ENCODE data around the gene WSB1.
"Not testable (repeated sequence)": the region's sequence is repeated elsewhere in the genome, so short reads cannot be mapped to it uniquely, and the experiment has no call there.

WSB1 gene

GRCh38 chr17:27293898-27294688 lies at the start of gene WSB1:
TSS of gene WSB1 (plus strand) at chr17:27294114. CDS start at chr17:27294396, 282 bp downstream.
- intact Hi-C loops (cut with DNase I): loop anchor here (5.0 to 10.0 kb wide), 2 partner anchors 49 to 53 kb away; no protein-coding TSS in a partner anchor
- DNase-seq: peak; percentile 89 to 98 (median 96)

- peak in 22 of 42 donors; percentile 17 to 63 (median 40) for DNase-seq
These were observed 49.3 kb upstream of the WSB1 start for GRCh38 chr17:27244491-27245223.

GRCh38 chr17:27245230-27245696 lies 48.7 kb upstream of the WSB1 start:
- intact Hi-C loops (cut with DNase I): loop anchor here (2.0 to 10.0 kb wide), 2 partner anchors 50 to 88 kb away; partner anchors contain the start of gene WSB1
- peak; percentile 72 to 93 (median 86) for DNase-seq

More at GRCh38 chr17:27244491-27245223, 49.3 kb upstream of the WSB1 start:
- intact Hi-C loops (cut with DNase I): loop anchor here (2.0 to 10.0 kb wide), 2 partner anchors 50 to 88 kb away; partner anchors contain the start of gene WSB1

GRCh38 chr17:27246537-27246936 lies 47.4 kb upstream of the WSB1 start:
- intact Hi-C loops (cut with DNase I): loop anchor here (10.0 kb wide), 1 partner anchor 48 kb away; the partner anchor contains the start of gene WSB1
- DNase-seq: no peak

GRCh38 chr17:27247071-27247957 lies 46.6 kb upstream of the WSB1 start:
- DNase-seq: peak in 27 of 42 donors; percentile 11 to 71 (median 41)
- intact Hi-C loops (cut with DNase I): loop anchor here (10.0 kb wide), 1 partner anchor 47 kb away; the partner anchor contains the start of gene WSB1

GRCh38 chr17:27247958-27248342 lies 46.0 kb upstream of the WSB1 start:
- DNase-seq: no peak
- intact Hi-C loops (cut with DNase I): loop anchor here (10.0 kb wide), 1 partner anchor 47 kb away; the partner anchor contains the start of gene WSB1

- intact Hi-C loops (cut with DNase I); DNase-seq: not testable (repeated sequence)
These were observed 43.1 kb upstream of the WSB1 start for GRCh38 chr17:27250791-27251190.

GRCh38 chr17:27254802-27255201 lies 39.1 kb upstream of the WSB1 start:
- intact Hi-C loops (cut with DNase I); DNase-seq: not testable (repeated sequence)

GRCh38 chr17:27256225-27257030 lies 37.5 kb upstream of the WSB1 start:
- intact Hi-C loops (cut with DNase I): no loop called here
- DNase-seq: no peak

GRCh38 chr17:27257031-27257357 lies 36.9 kb upstream of the WSB1 start:
- no peak for DNase-seq
- intact Hi-C loops (cut with DNase I): no loop called here

GRCh38 chr17:27259356-27259755 lies 34.6 kb upstream of the WSB1 start:
- DNase-seq: no peak
- intact Hi-C loops (cut with DNase I): no loop called here

- intact Hi-C loops (cut with DNase I): no loop called here
- DNase-seq: no peak
These were observed 30.5 kb upstream of the WSB1 start for GRCh38 chr17:27263386-27263785.

- intact Hi-C loops (cut with DNase I): no loop called here
- no peak for DNase-seq
These were observed 29.7 kb upstream of the WSB1 start for GRCh38 chr17:27264068-27264812.

- intact Hi-C loops (cut with DNase I): no loop called here
- DNase-seq: no peak
These were observed 28.6 kb upstream of the WSB1 start for GRCh38 chr17:27265333-27265732.

GRCh38 chr17:27266228-27266627 lies 27.7 kb upstream of the WSB1 start:
- intact Hi-C loops (cut with DNase I): no loop called here
- DNase-seq: no peak

- no peak for DNase-seq
- intact Hi-C loops (cut with DNase I): no loop called here
These were observed 25.4 kb upstream of the WSB1 start for GRCh38 chr17:27268394-27269085.

- intact Hi-C loops (cut with DNase I): no loop called here
- no peak for DNase-seq
These were observed 24.7 kb upstream of the WSB1 start for GRCh38 chr17:27269201-27269600.
